GM12875 (cell line): Measurements from ENCODE around the gene EDDM3A.

Experiments used
- H3K4me3 ChIP-seq: one replicate; pipeline ENCODE4 v1.5.1; 2011; ENCODE audit warnings: low read depth, low read length, control low read depth
- TF ChIP-seq, protein P1 (sequence below): IDR thresholded peaks from 2 replicates; pipeline ENCODE4 v1.5.1; 2011; ENCODE audit warnings: low read depth, mild to moderate bottlenecking, control low read depth, inconsistent platforms, low read length, moderate library complexity, borderline replicate concordance; ENCODE audit not compliant: insufficient read depth

Gene EDDM3A

DNA sequence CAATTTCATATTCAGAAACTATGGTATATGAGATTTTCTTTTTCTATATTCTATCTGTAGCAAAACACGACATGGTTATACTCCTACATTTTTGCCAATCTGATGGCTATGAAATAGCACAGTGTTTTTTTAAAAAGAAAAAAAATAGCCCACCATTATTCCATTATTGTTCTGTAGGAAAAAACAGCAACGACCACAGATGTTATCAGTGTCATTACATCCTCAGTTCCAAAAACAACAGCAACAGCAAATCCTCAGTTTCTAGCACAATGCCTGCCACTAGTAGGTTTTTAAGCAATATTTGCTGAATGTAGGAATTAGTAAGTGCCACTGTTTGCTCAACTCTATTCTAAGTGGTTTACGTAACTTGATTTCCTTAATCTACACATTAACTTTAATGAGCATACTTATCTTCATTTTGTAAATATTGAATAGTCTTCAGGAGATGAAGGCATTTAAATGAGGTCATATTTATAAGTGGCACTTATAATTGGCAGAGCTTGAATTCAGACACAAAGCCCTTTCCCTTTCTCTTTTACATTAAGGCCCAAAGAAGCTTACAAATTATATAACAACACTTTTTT is 43.6 kb downstream of the EDDM3A start:
- TF ChIP-seq, protein P1, sequence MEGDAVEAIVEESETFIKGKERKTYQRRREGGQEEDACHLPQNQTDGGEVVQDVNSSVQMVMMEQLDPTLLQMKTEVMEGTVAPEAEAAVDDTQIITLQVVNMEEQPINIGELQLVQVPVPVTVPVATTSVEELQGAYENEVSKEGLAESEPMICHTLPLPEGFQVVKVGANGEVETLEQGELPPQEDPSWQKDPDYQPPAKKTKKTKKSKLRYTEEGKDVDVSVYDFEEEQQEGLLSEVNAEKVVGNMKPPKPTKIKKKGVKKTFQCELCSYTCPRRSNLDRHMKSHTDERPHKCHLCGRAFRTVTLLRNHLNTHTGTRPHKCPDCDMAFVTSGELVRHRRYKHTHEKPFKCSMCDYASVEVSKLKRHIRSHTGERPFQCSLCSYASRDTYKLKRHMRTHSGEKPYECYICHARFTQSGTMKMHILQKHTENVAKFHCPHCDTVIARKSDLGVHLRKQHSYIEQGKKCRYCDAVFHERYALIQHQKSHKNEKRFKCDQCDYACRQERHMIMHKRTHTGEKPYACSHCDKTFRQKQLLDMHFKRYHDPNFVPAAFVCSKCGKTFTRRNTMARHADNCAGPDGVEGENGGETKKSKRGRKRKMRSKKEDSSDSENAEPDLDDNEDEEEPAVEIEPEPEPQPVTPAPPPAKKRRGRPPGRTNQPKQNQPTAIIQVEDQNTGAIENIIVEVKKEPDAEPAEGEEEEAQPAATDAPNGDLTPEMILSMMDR = no peak
- no peak overlapping the region for H3K4me3 ChIP-seq

DNA sequence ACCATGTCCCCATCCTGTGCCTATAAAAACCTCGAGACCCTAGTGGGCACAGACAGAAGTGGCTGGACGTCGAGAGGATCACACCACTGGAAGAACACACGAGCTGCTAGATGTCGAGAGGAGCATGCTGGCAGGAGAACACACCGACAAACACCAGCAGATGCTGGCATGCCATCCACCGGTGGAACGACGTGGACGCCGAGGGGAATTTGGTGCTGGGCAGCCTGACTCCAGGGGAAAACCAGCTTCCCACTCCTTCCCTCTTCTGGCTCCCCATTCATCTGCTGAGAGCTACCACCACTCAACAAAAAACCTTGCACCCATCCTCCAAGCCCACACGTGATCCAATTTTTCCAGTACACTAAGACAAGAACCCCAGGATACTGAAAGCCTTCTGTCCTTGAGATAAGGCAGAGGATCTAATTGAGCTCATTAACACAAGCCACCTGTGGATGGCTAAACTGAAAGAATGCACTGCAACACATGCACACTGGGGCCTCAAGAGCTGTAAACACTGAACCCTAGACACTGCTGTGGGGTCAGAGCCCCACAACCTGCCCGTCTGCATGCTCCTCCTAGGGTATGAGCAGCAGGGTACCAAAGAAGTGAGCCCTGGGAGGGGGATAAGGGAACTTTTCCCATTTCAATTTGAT is 44.9 kb downstream of the EDDM3A start:
- TF ChIP-seq, protein P1 = no peak
- no peak overlapping the region for H3K4me3 ChIP-seq

DNA sequence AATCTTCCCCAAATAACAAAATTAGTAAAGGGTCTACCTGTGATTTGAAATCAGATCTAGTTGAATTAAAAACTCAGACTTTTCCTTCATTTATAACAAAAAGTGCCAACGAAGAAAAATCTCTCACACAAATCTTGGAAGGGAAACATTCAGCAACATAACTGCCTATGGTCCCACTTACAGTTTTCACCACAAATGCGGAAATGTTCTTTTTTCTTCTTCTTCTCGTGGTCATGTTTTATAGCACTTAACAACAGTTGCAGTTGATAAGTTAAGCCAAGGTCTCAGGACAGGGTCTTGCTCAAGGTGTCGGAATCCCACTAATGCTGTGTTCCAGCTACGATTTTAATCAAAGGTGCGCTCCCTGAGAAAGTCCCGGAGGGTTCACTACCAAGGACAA is 45.5 kb downstream of the EDDM3A start:
- TF ChIP-seq, protein P1 = no peak
- no peak overlapping the region for H3K4me3 ChIP-seq

DNA sequence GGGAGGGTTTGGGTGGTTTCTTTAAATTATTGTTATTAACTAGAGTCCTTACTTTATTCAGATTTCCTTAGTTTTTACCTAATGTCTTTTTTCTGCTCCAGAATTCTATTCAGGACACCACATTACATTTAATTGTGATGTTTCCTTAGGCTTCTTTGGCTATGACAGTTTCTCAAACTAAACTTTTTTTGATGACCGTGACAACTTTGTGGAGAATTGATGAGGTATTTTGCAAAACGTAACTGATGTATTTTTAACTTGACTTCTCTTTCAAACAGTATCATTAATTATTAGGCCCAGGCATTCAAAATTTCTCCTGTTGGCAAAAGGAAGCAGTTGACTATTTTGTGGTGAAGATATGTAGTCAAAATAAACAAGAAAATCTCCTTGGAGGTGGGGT is 45.9 kb downstream of the EDDM3A start:
- H3K4me3 ChIP-seq = no peak overlapping the region
- TF ChIP-seq, protein P1 = no peak

DNA sequence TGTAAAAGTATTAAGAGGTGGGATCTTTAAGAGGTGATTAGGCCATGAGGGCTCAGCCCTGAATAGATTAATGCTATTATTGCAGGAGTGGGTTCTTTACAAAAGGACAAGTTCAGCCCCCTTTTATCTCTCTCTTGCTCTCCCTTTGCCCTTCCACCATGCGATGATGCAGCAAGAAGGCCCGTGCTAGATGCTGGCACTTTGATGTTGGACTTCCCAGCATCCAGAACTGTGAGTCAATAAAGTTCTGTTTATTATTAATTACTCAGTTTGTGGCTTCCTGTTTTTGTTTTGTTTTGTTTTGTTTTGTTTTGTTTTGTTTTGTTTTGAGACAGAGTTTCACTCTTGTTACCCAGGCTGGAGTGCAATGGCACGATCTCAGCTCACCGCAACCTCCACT is 46.9 kb downstream of the EDDM3A start:
- TF ChIP-seq, protein P1 = no peak
- H3K4me3 ChIP-seq = no peak overlapping the region

DNA sequence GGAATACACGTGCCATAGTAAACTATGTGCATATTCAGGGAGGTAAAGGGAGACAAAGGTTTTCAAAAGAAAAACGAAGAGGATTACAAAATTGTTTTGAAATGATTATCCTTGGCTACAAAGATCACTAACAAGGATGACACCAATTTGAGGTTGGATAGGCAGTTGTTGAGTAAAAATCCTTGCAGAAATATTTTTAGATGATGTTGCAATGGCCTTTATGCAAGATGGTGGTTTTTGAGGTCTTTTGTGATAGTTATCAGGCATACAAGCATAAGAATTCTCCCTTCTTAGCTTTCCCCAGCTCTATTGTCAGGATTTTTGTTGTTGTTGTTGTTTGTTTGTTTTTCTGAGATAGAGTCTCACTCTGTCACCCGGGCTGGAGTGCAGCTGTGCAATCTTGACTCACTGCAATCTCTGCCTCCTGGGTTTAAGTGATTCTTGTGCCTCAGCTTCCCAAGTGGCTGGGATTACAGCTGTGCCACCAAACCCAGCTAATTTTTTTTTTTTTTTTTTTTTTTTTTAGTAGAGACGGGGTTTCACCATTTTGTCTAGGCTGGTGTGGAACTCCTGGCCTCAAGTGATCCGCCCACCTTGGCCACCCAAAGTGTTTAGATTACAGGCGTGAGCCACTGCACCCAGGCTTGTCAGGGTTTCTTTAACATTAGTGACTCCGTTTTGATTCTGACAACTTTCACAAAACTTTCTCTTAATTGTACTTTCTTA is 49.1 kb downstream of the EDDM3A start:
- TF ChIP-seq, protein P1 = no peak
- no peak overlapping the region for H3K4me3 ChIP-seq
